OCI-LY3 (cell line): ENCODE data around the gene DUXB.

Experiments used
- CTCF ChIP-seq: fragments of 200-600, 300-600 bp; sonication (generic); IDR thresholded peaks from 2 replicates; pipeline ENCODE4 v1.5.1; 2014; ENCODE audit warnings: antibody characterized with exemption, low read length, low read depth
- EZH2phosphoT487 ChIP-seq: fragments of 200-600 bp; shearing (Covaris generic); IDR thresholded peaks from 2 replicates; pipeline ENCODE4 v1.6.1; 2018; ENCODE audit warnings: antibody characterized with exemption, mixed run types, low read depth

GRCh38 chr16:75701361-75701760, at the start of gene DUXB:
- TF ChIP-seq CTCF: no peak
- TF ChIP-seq EZH2phosphoT487: no peak
